Measurements from ENCODE around the gene ACTN1.

Gene ACTN1

DNA sequence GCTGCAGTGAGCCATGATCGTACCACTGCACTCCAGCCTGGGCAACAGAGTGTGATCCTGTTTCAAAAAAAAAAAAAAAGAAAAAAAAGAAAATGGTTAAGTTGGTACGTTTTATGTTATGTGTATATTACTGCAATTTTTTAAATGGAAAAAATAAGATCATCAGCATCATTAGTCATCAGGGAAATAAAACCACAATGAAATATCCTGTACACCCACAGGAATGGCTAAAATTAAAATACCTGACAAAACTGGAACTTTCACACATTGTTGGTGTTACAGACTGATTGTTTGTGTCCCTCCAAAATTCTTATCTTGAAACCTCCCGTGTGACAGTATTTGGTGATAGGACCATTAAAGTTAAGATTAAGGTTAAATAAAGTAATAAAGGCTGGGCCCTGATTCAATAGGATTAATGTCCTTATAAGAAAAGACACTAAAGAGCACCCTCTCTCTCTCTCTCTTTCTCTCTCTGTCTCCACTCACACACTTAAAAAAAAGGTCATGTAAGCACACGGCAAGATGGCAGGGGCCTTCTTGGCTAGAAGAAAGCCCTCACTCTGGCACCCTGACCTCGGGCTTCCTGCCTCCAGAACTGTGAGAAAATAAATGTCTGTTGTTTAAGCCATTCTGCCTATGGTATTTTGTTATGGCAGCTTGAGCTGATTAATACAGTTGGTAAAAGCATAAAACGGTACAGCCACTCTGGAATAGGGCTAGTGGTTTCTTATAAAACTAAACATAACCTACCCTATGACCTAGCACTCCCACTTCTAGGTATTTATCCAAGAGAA lies 137.9 kb downstream of the ACTN1 start:
- Histone ChIP-seq H2AFZ (ENCODE audit: low read length) (no peak overlapping the region), H3K9me2 (ENCODE audit: low read depth, low read length) (no peaks in the 10 kb centered on the region)

DNA sequence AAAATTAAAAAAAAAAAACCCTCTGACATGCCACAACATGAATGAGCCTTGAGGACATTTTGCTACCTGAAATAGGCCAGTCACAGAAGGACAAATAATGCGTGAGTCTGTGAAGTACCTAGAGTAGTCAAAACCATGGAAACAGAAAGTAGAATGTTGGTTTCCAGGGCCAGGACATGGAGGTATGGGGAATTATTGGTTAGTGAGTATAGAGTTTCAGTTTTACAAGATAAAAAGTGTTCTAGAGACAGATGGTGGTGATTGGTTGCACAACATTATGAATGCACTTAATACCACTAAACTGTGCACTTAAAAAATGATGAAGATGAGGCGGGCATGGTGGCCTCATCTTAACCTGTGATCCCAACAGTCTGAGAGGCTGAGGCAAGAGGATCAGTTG lies 138.6 kb downstream of the ACTN1 start:
- no peaks in the 10 kb centered on the region for H3K79me2 ChIP-seq (ENCODE audit: insufficient read depth, low read length)
- no peak overlapping the region for H3K4me2 ChIP-seq (ENCODE audit: low read length)
- TF ChIP-seq, protein P1, sequence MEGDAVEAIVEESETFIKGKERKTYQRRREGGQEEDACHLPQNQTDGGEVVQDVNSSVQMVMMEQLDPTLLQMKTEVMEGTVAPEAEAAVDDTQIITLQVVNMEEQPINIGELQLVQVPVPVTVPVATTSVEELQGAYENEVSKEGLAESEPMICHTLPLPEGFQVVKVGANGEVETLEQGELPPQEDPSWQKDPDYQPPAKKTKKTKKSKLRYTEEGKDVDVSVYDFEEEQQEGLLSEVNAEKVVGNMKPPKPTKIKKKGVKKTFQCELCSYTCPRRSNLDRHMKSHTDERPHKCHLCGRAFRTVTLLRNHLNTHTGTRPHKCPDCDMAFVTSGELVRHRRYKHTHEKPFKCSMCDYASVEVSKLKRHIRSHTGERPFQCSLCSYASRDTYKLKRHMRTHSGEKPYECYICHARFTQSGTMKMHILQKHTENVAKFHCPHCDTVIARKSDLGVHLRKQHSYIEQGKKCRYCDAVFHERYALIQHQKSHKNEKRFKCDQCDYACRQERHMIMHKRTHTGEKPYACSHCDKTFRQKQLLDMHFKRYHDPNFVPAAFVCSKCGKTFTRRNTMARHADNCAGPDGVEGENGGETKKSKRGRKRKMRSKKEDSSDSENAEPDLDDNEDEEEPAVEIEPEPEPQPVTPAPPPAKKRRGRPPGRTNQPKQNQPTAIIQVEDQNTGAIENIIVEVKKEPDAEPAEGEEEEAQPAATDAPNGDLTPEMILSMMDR (IDR thresholded peaks at IDR 0.05; ENCODE audit: low read length), result no peak
- no peak for TF ChIP-seq EZH2 (IDR thresholded peaks at IDR 0.05; ENCODE audit: borderline replicate concordance, low read length)
- no peaks in the 10 kb centered on the region for H3K36me3 ChIP-seq (ENCODE audit: insufficient read depth, low read length)
- H3K4me3 ChIP-seq (ENCODE audit: low read depth, low read length, poor library complexity, severe bottlenecking), result no peak overlapping the region
- H2AFZ ChIP-seq (ENCODE audit: low read length), result no peak overlapping the region
- H3K9me3 ChIP-seq (ENCODE audit: low read length), result peaks cover 3% of the 10 kb centered on the region
- no peaks in the 10 kb centered on the region for H3F3A ChIP-seq (ENCODE audit: insufficient read depth, low read length)
- H3K9ac ChIP-seq (ENCODE audit: low read length), result no peak overlapping the region
- peaks cover 3% of the 10 kb centered on the region; the same call in 1 of the 2 replicates for H3K27me3 ChIP-seq (ENCODE audit: insufficient read depth, low read length)
- no peaks in the 10 kb centered on the region for H3K9me2 ChIP-seq (ENCODE audit: low read depth, low read length)
- no peaks in the 10 kb centered on the region for H4K20me1 ChIP-seq (ENCODE audit: insufficient read depth, low read length)
- H3K4me1 ChIP-seq (ENCODE audit: insufficient read depth, low read length, severe bottlenecking), result peaks cover 4% of the 10 kb centered on the region
- no peak overlapping the region for H3K27ac ChIP-seq (ENCODE audit: low read depth, low read length, poor library complexity, severe bottlenecking)

More for the DNA sequence above, 137.9 kb downstream of the ACTN1 start:
- H3K9me3 ChIP-seq (ENCODE audit: low read length), result no peaks in the 10 kb centered on the region; the same call in 1 of the 2 replicates
- H4K20me1 ChIP-seq (ENCODE audit: insufficient read depth, low read length), result no peaks in the 10 kb centered on the region
- no peaks in the 10 kb centered on the region for H3K79me2 ChIP-seq (ENCODE audit: insufficient read depth, low read length)
- no peak overlapping the region for H3K4me2 ChIP-seq (ENCODE audit: low read length)
- H3K27ac ChIP-seq (ENCODE audit: low read depth, low read length, poor library complexity, severe bottlenecking), result no peak overlapping the region
- peaks cover 3% of the 10 kb centered on the region; the same call in 1 of the 2 replicates for H3K27me3 ChIP-seq (ENCODE audit: insufficient read depth, low read length)
- no peaks in the 10 kb centered on the region for H3K36me3 ChIP-seq (ENCODE audit: insufficient read depth, low read length)
- H3K9ac ChIP-seq (ENCODE audit: low read length), result no peak overlapping the region
- no peak overlapping the region for H3K4me3 ChIP-seq (ENCODE audit: low read depth, low read length, poor library complexity, severe bottlenecking)
- no peaks in the 10 kb centered on the region for H3F3A ChIP-seq (ENCODE audit: insufficient read depth, low read length)
- TF ChIP-seq EZH2 (IDR thresholded peaks at IDR 0.05; ENCODE audit: borderline replicate concordance, low read length), result no peak
- TF ChIP-seq, protein P1 (IDR thresholded peaks at IDR 0.05; ENCODE audit: low read length), result no peak
- peaks cover 4% of the 10 kb centered on the region for H3K4me1 ChIP-seq (ENCODE audit: insufficient read depth, low read length, severe bottlenecking)

DNA sequence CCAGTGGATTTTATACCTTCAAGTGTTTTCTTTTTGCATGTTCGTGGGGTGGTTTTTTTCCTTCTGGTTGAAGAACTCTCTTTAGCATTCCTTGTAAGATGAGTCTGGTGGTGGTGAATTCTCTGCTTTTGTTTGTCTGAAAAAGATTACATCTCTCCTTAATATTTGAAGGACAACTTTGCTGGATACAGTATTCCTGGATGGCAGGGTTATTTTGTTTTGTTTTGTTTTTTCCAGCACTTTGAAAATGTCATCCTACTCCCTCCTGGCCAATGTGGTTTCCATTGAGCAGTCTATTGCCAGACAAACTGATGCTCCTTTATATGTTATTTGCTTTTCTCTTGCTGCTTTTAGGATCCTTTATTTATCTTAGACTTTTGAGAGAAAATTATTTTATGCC lies 143.0 kb downstream of the ACTN1 start:
- Histone ChIP-seq H3K4me1 (ENCODE audit: insufficient read depth, low read length, severe bottlenecking) (no peaks in the 10 kb centered on the region), H3K9me2 (ENCODE audit: low read depth, low read length) (no peaks in the 10 kb centered on the region), H2AFZ (ENCODE audit: low read length) (no peak overlapping the region), H3K27ac (ENCODE audit: low read depth, low read length, poor library complexity, severe bottlenecking) (no peak overlapping the region), H3K9ac (ENCODE audit: low read length) (no peak overlapping the region), H3F3A (ENCODE audit: insufficient read depth, low read length) (no peaks in the 10 kb centered on the region), H3K79me2 (ENCODE audit: insufficient read depth, low read length) (no peaks in the 10 kb centered on the region), H3K27me3 (ENCODE audit: insufficient read depth, low read length) (peaks cover 3% of the 10 kb centered on the region; the same call in 1 of the 2 replicates), H3K4me2 (ENCODE audit: low read length) (no peak overlapping the region), H3K9me3 (ENCODE audit: low read length) (peaks cover 3% of the 10 kb centered on the region), H3K4me3 (ENCODE audit: low read depth, low read length, poor library complexity, severe bottlenecking) (no peak overlapping the region), H3K36me3 (ENCODE audit: insufficient read depth, low read length) (no peaks in the 10 kb centered on the region), H4K20me1 (ENCODE audit: insufficient read depth, low read length) (no peaks in the 10 kb centered on the region)
- TF ChIP-seq, protein P1 (IDR thresholded peaks at IDR 0.05; ENCODE audit: low read length), result no peak
- no peak for TF ChIP-seq EZH2 (IDR thresholded peaks at IDR 0.05; ENCODE audit: borderline replicate concordance, low read length)
